ENCODE data around the gene PSME3. TPM values are rescaled to one million over a fixed set of nuclear protein-coding genes. Genes with fewer than 3 reads are reported as not detected.

Gene PSME3
- polyA plus RNA-seq, 1 of the 3 experiments (the other 2 are of a cell fraction): 139 TPM

DNA sequence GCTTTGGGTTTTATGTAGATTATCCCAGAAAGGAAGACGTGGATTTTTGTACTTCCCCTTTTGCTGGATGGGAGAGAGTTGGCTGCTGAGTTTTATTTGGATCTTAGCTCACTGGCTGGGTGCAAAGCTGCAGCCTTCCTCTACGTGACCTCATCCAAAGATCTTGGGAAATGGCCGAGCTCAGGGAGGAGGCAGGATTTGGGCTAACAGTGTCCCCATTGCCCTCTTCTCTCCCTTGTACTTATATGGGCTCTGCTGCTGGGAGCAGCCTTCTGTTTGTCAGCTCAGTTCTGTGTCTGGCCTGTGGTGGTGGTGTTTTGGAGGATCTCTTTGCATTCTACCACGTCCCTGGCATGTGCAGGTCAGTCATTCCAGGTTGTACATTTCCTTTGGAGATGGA lies 19.8 kb downstream of the PSME3 start (continued):
- TF ChIP-seq, protein P1, sequence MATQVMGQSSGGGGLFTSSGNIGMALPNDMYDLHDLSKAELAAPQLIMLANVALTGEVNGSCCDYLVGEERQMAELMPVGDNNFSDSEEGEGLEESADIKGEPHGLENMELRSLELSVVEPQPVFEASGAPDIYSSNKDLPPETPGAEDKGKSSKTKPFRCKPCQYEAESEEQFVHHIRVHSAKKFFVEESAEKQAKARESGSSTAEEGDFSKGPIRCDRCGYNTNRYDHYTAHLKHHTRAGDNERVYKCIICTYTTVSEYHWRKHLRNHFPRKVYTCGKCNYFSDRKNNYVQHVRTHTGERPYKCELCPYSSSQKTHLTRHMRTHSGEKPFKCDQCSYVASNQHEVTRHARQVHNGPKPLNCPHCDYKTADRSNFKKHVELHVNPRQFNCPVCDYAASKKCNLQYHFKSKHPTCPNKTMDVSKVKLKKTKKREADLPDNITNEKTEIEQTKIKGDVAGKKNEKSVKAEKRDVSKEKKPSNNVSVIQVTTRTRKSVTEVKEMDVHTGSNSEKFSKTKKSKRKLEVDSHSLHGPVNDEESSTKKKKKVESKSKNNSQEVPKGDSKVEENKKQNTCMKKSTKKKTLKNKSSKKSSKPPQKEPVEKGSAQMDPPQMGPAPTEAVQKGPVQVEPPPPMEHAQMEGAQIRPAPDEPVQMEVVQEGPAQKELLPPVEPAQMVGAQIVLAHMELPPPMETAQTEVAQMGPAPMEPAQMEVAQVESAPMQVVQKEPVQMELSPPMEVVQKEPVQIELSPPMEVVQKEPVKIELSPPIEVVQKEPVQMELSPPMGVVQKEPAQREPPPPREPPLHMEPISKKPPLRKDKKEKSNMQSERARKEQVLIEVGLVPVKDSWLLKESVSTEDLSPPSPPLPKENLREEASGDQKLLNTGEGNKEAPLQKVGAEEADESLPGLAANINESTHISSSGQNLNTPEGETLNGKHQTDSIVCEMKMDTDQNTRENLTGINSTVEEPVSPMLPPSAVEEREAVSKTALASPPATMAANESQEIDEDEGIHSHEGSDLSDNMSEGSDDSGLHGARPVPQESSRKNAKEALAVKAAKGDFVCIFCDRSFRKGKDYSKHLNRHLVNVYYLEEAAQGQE (IDR thresholded peaks at IDR 0.05; ENCODE audit: low read depth, low read length): no peak
- TF ChIP-seq YY1 (IDR thresholded peaks at IDR 0.05; ENCODE audit: low read depth) (no peak), TAF1 (IDR thresholded peaks at IDR 0.05; ENCODE audit: borderline replicate concordance, low read depth, low read length) (no peak), TEAD4 (IDR thresholded peaks at IDR 0.05; ENCODE audit: borderline replicate concordance, insufficient read depth) (no peak), GABPA (IDR thresholded peaks at IDR 0.05; ENCODE audit: low read depth) (no peak), MEF2A (IDR thresholded peaks at IDR 0.05; ENCODE audit: borderline replicate concordance, low read depth) (no peak), GATA2 (CRISPR knock-in tag; IDR thresholded peaks at IDR 0.05) (no peak), ELF1 (IDR thresholded peaks at IDR 0.05) (no peak), SIN3A (IDR thresholded peaks at IDR 0.05; ENCODE audit: borderline replicate concordance, low read depth, low read length) (no peak)
- TF ChIP-seq, protein P2, sequence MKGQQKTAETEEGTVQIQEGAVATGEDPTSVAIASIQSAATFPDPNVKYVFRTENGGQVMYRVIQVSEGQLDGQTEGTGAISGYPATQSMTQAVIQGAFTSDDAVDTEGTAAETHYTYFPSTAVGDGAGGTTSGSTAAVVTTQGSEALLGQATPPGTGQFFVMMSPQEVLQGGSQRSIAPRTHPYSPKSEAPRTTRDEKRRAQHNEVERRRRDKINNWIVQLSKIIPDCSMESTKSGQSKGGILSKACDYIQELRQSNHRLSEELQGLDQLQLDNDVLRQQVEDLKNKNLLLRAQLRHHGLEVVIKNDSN (IDR thresholded peaks at IDR 0.05; ENCODE audit: borderline replicate concordance, low read depth): no peak
- TF ChIP-seq, protein P3, sequence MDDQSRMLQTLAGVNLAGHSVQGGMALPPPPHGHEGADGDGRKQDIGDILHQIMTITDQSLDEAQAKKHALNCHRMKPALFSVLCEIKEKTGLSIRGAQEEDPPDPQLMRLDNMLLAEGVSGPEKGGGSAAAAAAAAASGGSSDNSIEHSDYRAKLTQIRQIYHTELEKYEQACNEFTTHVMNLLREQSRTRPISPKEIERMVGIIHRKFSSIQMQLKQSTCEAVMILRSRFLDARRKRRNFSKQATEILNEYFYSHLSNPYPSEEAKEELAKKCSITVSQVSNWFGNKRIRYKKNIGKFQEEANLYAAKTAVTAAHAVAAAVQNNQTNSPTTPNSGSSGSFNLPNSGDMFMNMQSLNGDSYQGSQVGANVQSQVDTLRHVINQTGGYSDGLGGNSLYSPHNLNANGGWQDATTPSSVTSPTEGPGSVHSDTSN (IDR thresholded peaks at IDR 0.05): no peak

DNA sequence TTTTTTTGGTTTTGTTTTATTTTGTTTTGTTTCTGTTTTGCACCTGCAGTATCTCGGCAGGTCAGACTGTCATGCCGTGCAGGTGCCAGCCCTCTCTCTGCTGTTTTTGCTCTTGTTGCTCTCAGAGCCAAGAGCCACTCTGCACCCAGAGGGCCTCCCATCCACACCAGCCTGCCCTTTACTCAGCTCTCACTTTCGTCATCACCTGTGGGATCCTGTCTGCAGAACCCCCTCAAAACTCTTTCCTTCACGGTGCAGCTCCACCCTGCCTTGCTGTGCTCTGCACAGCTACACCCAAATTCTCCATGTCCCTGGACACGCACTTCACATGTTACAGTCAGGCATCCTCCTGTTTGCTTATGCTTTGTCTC lies 20.4 kb downstream of the PSME3 start:
- Histone ChIP-seq H2AFZ (ENCODE audit: low read depth) (no peak overlapping the region), H3K4me2 (no peak overlapping the region), H3K9me2 (no peaks in the 10 kb centered on the region), H3K9ac (no peak overlapping the region), H3K36me3 (replicated peaks in 1 of 2; ENCODE audit: control insufficient read depth in 1 of 2, insufficient read depth in 2 of 2, low read length in 1 of 2) (no peaks in the 10 kb centered on the region), H3F3A (replicated peaks; ENCODE audit: insufficient read depth) (no peaks in the 10 kb centered on the region), H3K27me3 (ENCODE audit: insufficient read depth) (0 out of 2 replicates have a peak, but pooled peaks cover 4% of the 10 kb centered on the region), H3K79me2 (ENCODE audit: insufficient read depth) (no peaks in the 10 kb centered on the region), H3K4me1 (ENCODE audit: control insufficient read depth in 1 of 2, insufficient read depth in 2 of 2, low read depth in 1 of 2, low read length in 1 of 2) (peaks cover 0 to 4% of the 10 kb centered on the region in 2 experiments; a peak in 1 of 4 replicates), H3K4me3 (ENCODE audit: low read depth in 2 of 2, low read length in 1 of 2) (no peak overlapping the region), H3K27ac (ENCODE audit: low read depth in 2 of 2, low read length in 1 of 2) (no peak overlapping the region), H4K20me1 (ENCODE audit: insufficient read depth) (no peaks in the 10 kb centered on the region), H3K9me3 (no peaks in the 10 kb centered on the region)
- ChIA-PET POLR2A (no interaction called here), CTCF (interaction anchor here (0.6 to 1.7 kb wide), 6 partner anchors 11 to 84 kb away, joined by 3 to 4 read pairs (median 4); partner anchors contain the start of gene BECN1)
- DNase-seq: no peak
- WGBS (ENCODE audit: low lambda C conversion rate): 69% methylated on average over 5 of the region's 5 CpGs
- no peak for TF ChIP-seq EP300 (IDR thresholded peaks at IDR 0.05; ENCODE audit: borderline replicate concordance in 1 of 2, low read depth in 1 of 2, low read length in 1 of 2)
- no peak for TF ChIP-seq MEF2A (IDR thresholded peaks at IDR 0.05; ENCODE audit: borderline replicate concordance, low read depth)
- no peak for TF ChIP-seq RCOR1 (IDR thresholded peaks at IDR 0.05; ENCODE audit: low read length)
- no peak for TF ChIP-seq FOSL2 (IDR thresholded peaks at IDR 0.05; ENCODE audit: borderline replicate concordance, low read depth)
- TF ChIP-seq, protein P4, sequence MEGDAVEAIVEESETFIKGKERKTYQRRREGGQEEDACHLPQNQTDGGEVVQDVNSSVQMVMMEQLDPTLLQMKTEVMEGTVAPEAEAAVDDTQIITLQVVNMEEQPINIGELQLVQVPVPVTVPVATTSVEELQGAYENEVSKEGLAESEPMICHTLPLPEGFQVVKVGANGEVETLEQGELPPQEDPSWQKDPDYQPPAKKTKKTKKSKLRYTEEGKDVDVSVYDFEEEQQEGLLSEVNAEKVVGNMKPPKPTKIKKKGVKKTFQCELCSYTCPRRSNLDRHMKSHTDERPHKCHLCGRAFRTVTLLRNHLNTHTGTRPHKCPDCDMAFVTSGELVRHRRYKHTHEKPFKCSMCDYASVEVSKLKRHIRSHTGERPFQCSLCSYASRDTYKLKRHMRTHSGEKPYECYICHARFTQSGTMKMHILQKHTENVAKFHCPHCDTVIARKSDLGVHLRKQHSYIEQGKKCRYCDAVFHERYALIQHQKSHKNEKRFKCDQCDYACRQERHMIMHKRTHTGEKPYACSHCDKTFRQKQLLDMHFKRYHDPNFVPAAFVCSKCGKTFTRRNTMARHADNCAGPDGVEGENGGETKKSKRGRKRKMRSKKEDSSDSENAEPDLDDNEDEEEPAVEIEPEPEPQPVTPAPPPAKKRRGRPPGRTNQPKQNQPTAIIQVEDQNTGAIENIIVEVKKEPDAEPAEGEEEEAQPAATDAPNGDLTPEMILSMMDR (IDR thresholded peaks at IDR 0.05): no peak
- no peak for TF ChIP-seq SIN3A (IDR thresholded peaks at IDR 0.05; ENCODE audit: borderline replicate concordance, low read depth, low read length)
